DND-41 (cell line): ENCODE results near the gene DHCR24.

Experiments
- EZH2 ChIP-seq: IDR thresholded peaks from 3 replicates; pipeline ENCODE4 v1.6.1; 2012; ENCODE audit warnings: borderline replicate concordance, low read depth, mild to moderate bottlenecking, moderate library complexity, low read length, inconsistent platforms; ENCODE audit not compliant: severe bottlenecking
- TF ChIP-seq, protein P1 (sequence below): IDR thresholded peaks from 2 replicates; pipeline ENCODE4 v1.5.1; 2012; ENCODE audit warnings: borderline replicate concordance, low read length, moderate library complexity, mild to moderate bottlenecking; ENCODE audit not compliant: poor library complexity, severe bottlenecking; ENCODE audit errors: extremely low read depth

DNA sequence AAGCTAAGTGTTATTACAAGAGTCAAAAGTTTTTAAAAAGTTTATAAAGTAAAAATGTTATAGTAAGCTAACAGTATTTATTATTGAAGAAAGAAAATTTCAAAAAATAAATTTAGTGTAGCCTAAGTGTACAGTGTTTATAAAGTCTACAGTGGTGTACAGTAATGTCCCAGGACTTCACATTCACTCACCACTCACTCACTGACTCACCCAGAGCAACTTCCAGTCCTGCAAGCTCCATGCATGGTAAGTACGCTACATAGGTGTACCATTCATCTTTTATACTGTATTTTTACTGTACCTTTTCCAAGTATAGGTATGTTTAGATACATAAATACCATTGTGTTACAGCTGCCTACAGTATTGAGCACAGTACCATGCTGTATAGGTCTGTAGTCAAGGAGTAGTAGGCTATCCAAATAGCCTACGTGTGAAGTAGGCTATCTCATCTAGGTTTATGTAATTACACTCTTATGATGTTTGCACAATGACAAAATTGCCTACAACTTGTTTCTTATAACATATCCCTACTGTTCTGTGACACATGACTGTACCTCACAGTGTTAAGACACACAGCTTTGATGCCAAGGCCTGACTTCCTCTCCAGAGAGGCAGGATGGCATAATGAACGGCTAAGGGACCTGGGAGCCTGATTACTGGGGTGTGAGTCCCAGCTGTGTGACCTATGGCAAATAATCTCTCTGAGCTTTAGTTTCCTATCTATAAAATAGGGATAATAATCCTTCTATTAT lies 12.7 kb downstream of the DHCR24 start:
- TF ChIP-seq, protein P1, sequence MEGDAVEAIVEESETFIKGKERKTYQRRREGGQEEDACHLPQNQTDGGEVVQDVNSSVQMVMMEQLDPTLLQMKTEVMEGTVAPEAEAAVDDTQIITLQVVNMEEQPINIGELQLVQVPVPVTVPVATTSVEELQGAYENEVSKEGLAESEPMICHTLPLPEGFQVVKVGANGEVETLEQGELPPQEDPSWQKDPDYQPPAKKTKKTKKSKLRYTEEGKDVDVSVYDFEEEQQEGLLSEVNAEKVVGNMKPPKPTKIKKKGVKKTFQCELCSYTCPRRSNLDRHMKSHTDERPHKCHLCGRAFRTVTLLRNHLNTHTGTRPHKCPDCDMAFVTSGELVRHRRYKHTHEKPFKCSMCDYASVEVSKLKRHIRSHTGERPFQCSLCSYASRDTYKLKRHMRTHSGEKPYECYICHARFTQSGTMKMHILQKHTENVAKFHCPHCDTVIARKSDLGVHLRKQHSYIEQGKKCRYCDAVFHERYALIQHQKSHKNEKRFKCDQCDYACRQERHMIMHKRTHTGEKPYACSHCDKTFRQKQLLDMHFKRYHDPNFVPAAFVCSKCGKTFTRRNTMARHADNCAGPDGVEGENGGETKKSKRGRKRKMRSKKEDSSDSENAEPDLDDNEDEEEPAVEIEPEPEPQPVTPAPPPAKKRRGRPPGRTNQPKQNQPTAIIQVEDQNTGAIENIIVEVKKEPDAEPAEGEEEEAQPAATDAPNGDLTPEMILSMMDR: no peak
- TF ChIP-seq EZH2: no peak
